NOMO-1 treated with dmso at 0.1 percent for 144 hours (cell line): ENCODE data around the gene BRINP2.

Experiments
- DNase-seq: peaks from one replicate; lab custom pipeline; 2025; ENCODE audit not compliant: unreplicated experiment; lab: John Stamatoyannopoulos, UW

The BRINP2 gene

DNA sequence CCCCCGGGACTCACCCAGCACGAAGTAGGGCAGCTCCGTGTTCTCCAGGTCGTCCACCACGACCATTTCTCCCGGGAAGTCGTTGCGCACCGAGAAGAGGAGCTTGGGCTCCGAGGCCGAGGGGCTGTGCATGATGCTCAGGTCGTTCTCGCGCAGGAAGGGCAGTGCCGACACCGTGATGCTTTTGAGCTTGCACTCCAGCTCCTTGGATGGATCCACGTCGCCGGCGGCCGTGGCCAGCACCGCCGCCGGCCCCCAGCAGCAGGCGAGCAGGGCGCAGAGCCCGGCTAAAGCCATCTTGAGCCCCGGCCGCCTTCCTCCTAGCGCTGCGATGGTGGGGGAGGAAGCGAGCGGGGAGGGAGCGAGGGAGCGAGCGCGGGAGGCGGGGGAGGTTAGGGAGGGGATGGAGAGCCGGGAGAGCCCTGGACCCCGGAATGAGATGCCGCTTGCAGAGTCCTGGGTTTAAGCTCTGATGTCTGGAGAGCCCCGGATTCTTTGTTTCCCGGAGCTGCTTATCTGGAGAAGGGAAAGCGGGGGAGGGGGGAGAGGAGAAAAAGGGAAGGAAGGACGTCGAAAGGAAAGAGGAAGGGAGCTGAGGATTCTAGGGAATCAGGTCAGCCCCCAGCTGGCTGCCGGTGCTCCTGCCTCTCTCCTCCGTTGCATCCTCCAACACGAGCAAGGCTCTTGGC, 6.2 kb upstream of the BRINP2 start, which contains the start of gene ASTN1:
TSS of gene ASTN1 (minus strand) at position 333 of the 689 bp plus-strand sequence. CDS start at position 297, 36 bp downstream.
- no peak for DNase-seq

DNA sequence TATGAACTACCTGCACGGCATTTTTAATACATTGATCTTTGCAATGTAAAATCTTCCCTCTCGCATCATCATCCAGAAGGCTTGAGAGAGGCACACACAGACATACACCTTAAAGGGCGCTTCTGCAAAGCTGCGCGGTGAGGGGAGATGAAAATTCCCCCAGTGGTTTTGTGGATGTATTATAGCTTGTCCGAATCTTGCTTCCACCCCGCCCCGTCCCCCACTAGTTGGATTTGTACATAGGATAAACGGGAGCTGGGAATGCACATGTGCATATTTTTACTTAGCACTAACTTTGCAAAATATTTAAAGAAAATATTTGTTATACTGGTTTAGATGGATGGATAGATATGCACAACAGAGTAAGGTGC, 5.7 kb upstream of the BRINP2 start:
- no peak for DNase-seq

DNA sequence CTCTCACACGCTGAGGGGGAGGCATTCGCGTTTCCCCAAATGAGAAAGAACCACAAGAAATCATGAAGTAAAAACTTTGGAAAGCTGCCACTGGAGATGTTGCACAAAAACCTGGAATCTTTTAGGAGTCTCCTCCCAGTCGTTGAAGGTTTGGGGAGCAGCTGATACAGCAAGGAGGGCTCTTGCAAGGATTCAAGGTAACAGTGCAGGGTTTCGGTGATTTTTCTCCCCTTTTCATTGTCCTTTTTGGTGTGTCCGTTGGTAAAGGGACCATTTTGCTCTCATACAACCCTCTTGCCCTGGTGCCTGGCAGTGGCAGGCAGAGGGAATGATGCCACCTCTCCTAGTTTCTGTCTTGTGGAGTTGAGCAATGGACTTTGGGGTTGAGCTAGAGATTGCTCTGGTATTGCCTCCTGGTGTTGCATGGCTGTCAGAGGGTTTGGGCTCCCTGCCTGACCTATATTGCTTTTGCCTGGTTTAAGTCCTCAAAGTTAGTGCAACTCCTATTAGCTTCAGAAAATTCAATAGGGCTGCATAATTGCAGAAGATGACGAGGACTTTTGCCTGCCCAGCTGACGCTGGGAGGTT, 872 bp downstream of the BRINP2 start:
- no peak for DNase-seq

DNA sequence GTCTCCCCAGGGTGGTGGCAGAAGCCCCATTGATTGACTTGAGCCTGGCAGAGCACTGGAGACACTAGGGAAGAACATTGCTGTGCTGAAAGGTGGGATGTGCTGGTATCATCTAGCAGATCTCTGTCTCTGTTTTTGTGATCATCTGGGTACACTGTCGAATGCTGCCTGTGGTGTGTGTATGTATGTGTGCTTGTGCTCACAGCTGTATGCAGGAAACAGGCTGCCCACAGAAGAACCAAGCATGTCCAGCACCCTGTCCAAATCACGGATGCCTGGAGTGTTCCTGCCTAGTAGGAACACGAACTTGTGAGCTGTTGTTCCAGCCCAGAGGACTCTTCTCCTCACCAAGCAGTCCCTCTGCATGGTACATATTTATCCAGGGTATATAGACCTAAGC, 1.5 kb downstream of the BRINP2 start:
- no peak for DNase-seq

DNA sequence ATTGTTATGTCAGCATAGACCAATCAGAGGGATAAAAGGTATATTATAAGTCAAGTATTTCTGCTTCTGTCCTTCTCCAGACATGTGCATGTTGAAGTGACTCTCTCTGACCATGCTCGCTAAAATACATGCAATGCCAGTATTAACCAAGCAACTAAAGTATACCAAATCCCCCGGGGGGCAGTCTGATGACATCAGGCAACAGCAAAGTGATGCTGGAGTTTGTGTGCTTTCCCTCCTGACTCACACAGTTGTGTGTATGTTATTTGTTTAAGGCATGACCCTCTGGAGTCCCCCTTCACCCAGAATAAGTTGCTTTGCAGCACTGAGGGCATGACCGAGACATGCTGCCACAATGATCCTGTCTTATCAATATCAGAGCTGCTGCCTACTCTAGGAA, 2.1 kb downstream of the BRINP2 start:
- DNase-seq: no peak

DNA sequence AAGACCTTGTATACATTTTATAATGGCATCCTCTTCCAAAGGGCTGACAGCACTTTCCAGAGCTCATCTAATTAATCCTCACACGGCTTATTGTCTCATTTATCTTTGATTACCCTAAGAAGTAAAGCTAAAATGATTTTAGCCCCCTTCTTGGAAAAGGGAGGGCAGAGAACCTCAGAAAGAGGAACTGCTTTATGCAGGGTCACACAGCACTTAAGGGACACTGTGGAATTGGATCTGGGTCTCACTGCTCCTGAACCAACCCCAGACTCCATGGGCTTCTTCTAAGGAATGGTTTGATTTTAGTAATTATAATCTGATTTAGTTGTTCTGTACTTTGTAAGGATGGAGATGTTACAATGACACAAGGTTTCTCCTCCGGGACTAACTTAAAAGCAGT, 3.2 kb downstream of the BRINP2 start:
- no peak for DNase-seq

DNA sequence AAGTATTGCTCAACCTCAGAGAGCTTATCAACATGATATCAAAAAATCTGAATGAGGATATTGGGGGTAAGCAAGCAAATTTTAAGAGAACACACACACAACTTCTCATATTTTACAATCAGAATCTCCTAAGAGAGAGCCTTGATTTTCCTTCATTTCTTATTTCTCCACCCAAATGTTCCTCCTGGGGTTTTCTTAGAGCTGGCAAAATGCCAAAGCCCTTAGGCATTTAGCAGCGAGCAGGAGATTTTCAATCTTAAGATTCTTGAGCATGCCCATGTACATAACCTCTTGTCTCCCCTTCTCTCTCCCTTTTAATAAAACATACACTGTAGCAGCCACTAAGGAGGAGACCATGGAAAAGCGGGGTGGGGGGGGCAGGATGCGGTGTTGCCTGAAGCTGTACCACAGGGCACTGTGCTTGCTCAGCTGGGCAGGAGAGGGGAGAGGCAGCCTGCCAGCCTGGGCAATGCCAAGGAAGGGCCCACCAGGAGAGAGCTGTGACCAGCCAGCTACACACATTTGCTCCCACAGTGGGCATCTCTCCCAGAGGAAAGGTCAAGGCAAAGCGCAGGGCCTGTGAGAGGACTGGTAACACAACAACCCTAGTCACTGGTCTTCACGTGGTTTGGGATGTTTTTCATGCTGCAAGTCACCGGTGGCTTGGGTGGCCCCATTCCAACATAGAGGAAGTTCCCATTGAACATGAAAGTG, 4.3 kb downstream of the BRINP2 start:
- no peak for DNase-seq

DNA sequence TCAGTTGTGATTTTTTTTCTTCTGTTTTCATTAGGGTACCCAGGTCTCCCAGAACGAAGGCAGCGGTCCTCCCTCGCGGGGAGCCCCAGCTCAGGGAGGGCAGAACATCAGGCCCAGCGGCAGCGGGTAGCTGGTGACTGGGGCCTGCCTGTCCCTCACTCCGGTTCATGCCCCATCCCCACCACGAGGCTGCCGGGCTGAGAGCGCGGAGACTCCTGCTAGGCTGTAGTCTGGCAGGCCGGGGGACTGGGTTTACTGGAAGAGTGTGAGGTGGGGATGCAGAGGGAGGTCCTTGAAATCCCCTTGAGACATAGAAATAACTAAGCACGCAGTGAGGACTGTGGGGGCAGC, 10.5 kb downstream of the BRINP2 start:
- no peak for DNase-seq

DNA sequence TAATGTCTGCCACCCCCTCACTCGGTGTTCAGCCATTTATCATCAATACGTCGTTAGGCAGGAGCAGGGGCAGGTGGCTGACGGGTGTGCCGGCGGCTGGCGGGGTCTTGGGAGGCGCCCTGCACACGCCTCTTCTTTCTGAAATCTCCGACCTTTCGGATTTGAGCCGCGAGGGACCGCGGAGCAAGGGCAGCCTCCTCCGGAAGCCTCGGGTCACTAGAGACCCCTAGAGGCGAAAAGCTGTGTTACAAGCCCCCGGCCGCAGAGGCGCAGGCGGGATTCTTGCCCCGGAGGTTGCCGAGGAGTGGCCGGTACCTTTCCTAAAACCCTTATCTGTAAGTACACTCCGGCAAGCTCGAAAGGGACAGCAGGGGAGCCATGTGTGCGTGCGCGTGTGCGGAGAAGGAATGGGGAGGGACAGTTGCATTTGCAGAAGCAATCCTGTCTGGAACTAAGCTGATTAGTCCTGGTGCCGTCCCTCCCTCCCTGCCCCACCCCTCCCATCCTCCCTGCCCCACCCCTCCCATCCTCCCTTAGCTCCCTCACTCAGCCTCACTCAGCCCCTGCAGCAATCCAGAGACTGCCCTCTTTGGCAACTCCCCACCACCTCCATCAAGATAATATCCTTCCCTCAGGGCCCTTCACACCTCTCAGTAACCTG, 11.0 kb downstream of the BRINP2 start:
- DNase-seq: peak; percentile 8

DNA sequence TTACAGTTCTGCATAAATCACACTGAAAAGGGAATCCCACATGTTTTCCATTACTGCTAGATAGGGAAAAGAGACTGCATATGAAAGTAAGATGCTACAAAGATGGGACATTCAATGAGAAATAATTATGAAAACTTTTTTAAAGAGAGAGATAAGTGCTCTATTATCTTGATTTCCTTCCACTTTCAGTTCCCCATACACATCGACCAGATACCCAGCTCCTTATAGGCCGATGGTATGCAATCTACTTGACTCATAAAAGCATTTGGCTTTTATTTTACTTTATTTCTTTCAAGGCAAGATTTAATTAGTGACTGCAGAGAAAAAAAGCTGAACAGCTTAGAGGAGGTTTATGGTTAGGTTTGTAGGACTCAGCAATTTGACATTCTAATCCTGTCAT, 13.1 kb downstream of the BRINP2 start:
- DNase-seq: peak; percentile 5

DNA sequence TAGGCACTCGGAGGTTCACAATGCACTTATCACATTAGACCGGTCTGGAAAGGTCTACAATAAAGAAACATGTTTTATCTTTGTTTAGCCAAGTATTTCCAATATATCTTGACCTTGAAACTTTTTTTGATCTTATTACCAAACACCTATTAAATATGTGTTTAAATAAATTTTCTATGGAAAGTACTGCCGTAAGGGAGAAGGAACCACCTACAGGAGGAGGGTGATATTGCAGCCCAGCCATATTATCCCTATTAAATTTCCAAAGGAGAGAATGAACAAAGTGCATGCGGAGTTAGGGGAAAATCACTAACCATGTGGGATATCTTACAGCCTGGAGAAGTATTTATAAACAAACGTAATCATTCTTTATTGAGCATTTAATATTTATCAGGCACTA, 14.5 kb downstream of the BRINP2 start:
- no peak for DNase-seq

DNA sequence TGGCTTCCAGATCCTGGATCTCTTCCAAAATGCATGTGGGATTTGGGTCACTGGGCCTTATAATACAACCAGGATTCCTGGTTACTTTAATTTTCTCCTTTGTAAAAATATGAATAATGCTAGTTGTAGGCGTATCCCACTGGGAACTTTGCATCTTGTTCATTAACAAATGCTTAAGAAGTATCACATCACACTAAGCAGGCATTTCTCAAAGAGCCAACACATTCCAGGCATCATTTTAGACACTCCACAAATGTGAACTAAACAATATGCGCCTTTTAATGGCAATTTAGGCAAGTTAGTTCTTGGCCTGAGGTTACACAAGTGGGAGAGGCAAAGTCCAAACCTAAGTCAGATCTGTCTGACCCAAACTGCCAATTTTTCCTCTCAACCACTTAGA, 15.9 kb downstream of the BRINP2 start:
- DNase-seq: no peak

DNA sequence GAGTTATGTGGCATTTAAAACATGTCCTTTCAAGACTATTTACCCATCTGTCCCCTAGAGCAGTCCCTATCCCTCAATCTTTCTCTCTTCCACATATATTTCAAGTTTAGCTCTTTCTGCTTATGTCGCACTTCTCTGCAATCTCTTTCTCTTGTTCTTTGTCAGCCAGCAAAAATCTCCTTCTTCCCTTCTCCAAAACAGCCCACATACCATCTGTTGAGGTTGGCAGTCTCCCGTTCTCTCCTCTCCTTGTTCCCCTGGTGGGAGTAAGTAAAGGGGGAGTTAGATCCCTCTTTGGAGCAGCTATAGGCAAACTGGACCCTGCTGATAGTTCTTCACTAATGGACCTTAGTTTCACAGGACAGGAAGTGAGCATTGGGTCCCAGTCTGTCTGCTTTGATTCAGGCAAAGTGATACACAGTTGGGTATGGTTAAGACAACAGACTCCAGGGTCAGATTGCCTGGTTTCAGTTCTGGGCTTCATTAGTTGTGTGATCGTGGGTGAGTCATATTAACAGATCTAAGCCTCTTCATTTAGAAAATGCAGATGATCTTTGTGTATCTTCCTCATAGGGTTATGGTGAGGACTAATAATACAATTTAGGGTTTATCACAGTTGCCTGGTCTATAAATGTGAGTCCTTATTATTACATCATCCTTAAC, 19.7 kb downstream of the BRINP2 start:
- no peak for DNase-seq

DNA sequence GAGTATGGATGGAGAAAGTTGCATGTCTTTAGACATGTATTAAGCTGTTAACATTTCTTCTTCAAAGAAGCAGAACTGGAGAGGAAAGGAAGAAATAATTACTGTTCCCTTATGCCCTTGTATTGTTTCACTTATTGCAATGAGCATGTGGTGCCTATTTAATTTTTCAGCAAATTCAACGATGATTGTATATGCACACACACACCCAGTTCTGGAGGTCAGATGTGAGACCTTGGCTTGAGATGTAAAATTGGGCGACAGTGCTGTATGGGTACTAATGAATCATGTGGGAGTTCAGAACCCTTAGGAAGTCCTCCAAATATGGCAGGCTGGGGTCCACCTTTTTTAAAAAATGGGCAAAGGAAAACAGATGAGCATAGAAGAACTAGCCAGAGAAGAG, 27.5 kb downstream of the BRINP2 start:
- no peak for DNase-seq

DNA sequence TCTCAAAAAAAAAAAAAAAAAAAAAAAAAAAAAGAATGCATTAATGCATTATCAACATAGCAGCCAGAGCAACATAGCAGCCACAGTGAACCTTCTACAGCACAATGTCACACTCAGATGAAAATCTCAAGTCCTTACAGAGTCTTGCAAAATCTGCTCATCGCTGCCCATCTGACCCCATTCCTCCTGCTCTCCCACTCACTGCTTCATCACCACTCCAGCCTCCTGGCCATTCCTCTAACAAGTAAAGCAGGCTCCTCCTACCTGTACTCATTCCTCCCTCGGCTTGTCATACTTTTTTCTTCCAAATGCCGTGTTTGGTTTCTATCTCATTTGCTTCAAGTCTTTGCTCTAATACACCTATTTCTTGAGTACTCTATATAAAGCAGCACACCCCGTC, 29.5 kb downstream of the BRINP2 start:
- no peak for DNase-seq

DNA sequence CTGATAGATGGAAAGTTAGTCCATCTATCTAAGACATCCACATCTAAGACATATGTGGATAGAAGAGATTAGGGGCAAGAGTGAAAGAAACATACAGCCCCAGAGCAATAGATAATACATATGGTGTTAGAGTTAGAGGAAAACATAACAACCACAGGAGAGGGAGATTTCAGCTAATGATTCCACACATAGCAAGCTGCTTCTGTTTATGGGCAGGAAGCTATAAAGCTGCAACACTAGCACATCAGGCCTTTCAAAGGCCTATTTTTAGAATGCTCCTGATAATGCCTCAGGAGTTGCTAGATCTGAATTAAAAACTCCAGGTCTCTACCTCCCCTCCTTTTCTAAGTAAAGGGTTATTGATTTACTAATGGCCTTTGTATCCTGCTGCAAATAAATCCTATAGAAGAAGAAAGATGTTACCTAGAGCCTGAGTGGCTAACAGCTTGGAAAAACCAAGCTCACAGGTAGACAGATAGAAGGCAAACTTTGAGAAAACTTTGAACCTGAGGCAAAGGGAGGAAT, 36.1 kb downstream of the BRINP2 start:
- DNase-seq: no peak

DNA sequence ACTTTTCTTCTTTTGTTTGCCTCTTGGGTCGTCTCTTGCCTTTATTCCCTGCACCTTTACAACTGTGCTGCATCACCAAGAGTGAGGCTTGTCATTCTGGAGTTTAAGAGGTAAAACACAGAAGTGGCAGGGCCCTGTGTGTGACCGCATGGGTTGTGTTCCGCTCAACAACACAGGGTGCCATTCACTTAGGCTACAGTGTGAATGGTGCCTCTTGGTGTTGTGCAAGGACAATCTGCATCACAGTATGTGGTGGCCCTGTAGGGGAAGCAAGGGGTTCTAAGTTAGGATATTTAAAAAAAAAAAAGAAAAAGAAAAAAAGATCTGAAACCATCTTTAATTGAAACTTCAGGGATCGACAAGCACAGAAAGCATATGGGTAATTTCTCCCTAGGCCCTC, 38.2 kb downstream of the BRINP2 start:
- DNase-seq: no peak

DNA sequence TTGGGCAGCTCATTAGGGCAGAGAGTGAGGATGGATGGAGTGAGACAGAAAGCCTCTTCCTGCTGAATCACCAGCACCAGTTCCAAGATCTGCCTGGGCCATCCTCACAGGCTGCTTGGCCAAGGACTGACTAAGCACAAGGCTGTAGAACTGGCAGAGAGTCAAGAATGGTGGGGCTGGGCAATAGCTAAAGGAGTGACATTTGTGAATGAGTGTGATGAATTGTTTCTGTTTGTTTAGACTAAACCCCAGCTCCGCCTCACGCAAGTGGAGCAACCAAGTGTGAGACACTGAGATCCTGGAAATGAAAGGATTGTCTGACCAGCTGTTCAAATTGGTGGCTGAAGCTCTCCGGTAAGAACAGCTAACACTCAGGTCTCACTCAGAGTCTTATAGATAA, 38.6 kb downstream of the BRINP2 start:
- no peak for DNase-seq

DNA sequence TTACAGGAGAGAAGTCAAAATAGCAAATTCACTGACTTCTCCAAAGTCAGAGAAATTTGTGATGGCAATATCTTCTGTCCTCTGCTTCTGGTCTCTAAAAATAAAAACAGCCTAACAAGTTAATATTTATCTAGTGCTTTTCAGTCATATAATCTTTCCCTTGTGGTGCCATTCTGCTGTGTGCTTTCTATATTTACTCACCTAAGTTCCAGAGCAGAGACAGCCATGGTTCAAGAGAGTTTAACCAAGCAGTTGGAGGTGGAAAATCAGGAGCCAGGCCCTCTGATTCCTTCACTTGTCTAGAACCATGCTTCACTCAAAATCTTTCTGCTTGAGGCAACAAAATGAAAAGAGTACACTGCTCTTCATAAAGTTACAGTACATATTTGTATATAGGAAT, 39.3 kb downstream of the BRINP2 start:
- DNase-seq: no peak

DNA sequence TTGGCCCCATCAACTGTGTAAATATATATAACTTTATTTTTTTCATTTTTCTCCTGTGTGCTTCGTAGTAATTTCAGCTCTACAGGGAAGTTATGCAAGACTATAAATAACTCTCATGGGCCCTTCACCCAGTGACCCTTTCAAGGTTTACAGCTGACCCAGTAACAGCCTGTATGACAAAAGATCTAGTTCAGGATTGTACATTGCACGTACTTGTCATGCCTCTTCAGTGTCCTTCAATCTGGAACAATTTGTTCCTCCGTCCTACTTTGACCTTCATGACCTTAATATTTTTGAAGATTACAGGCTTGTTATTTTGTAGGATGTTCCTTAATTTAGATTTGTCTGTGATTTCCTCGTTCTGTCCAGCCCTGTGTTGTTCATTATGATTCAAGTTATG, 40.5 kb downstream of the BRINP2 start:
- DNase-seq: no peak

DNA sequence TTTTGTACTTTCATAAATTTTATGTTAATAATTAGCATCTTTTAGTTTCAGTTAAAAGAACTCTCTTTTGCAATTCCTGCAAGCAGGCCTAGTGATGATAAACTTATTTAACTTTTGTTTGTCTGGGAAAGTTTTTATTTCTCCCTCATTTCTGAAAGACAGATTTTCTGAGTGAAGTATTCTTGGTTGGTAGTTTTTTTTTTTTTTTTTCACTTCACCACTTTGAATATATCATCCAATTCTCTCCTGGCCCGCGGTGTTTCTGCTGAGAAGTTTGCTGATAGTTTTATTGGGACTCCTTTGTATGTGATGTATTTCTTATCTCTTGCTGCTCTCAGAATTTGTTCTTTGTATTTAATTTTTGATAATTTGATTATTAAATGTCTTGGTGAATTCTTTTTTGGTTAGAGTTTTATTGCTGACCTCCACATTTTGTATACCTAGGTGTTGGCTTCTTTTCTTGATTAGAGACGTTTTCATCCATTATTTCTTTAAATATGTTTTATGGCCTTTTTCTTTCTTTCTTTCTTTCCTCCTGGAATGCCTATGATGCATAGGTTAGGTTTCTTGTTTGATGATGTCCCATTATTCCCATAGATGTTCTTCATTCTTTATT, 45.9 kb downstream of the BRINP2 start:
- DNase-seq: no peak
